Stimulated activated CD8-positive, alpha-beta memory T cell treated with anti-CD3 and anti-CD28 coated beads, Interleukin-15, amount 100 ng/mL, for 4 hours (primary cell): ENCODE measurements around the gene ST3GAL3.

ENCODE experiments used
- DNase-seq, 2 donors: peaks; one replicate each; pipeline ENCODE4 v3.0.0-alpha.2; 2020; ENCODE audit warnings: low read depth in 2 of 2

ST3GAL3 gene

DNA sequence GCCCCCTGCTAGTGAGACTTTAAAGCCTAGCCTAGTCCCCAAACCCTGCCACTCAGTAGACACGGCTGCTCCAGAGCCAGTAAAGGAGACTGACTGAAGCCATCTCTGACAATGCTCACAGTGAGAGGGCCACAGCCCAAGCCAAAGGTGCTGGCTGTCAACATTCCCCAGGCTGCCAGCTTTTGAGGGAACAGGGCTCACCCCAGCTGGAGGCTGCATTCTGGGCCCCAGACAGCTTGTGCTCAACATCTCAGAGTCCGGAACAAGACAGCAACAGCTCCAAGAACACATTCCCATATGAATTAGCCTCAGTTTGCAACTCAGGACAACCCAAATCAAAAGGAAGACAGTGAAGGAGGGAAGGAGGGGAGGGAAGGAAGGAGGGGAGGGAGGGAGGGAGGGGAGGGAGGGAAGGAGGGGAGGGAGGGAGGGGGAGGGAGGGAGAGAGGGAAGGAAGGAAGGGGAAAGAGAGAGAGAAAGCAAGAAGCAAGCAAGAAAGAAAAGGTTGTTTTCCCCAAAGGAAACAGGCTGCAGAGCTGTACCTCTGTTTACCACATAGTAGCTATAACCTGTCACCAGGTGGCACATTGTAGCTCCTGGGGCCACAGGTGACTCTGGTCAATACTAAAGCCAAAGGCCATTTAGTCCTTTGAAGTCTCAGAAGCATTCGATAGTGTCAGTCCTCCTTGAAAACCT, 231.7 kb downstream of the ST3GAL3 start:
- no peak for DNase-seq

DNA sequence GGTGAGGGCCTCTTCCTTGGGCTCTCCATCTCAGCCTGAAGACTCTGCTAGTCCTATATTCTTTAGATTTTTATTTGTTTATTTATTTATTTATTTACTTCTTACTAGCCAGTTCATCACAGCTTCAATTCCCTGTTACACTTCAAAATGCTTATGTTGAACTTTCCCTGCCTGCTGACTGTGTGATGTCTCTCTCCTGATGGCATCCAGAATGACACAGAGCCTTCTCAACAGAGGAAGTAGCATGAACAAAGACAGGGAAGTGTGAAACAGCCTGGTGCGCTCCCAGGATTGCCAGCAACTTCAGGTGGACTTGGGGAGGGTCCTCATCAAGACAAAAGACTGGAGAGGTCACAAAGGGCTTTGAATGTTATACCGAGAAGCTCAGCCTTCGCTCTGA, 235.1 kb downstream of the ST3GAL3 start:
- no peak for DNase-seq

DNA sequence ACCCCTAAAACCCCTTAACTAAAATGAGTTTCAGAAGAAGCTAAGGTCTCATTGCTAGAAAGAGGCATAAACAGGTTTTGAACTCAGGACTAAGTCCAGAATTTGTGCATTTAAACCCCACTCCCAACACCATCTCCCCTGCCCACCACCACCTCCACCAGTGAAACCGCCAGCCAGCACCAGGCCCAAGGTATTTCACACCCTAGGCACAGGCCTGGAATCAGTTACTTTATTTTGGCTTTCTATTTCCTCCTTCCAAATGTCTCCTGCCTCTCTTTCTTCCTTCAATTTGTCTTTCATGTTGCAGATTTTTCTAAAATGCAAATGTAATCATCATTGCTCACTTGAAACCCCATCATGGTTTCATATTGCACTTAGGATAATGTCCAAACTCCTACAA, 237.5 kb downstream of the ST3GAL3 start:
- no peak for DNase-seq

DNA sequence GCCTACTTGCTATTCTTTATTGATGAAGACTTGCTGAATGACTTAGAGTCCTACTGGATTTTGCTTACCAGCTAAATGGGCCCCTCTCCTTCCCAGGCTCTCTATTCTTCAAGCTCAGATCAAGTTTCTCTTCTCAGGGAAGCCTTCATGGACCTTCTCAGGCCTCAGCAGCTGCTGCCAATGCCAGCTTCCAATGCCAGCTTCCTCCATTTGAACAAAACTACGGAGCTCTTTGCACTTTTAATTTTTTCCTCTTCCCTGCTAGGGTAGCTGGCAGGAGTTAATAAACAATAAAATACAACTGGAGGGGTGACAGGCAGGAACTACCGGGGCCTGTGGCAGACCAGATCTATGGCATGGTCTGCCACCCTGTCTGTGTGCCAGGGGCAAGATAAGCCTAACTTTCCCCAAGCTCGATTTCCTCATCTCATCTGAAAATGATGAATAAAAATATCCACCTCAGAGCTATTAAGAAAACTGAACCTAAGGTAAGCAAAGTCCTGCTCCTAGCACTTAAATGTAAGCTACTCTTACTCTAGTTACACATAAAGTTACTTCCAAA, 238.4 kb downstream of the ST3GAL3 start:
- no peak for DNase-seq

DNA sequence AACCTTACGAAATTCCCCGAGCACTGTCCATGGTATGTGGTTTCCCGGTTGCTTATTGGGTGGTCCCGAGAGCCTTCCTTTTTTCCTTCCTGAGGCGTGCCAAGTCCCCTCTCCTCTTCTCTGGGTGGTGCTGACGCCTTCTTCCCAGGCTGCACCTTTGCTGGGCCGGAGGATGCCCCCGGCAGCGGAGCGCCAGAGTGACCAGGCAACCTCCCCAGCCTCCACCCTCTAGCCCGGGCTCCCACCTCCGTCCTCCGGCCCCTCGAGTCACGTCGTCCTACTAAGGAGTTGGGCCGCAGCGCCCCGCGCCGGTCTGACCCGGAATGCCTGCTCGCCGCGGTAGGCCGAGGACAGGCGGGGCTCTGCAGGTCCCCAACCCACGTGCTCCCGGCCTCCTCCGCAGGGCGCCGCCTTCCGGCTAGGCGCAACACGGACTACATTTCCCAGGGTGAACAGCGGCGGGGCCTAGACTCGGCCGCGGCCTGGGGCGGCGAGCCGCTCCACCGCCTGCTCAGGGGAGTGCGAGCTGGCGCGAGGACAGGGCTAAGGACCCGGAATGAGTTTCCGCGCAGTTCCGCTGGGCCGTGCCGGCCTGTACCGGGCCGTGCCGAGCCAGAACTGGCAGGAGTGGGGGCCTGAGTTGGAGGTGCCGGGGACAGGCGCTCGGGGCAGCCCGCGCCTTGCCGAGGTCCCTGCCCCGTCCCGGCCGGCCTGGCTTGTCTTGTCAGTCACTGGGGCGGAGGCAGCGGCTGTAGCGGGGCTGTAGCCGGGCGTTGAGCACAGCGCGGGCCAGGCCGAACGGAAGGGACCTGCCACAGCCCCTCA, 239.1 kb downstream of the ST3GAL3 start, which contains the start of gene IPO13:
Gene IPO13 (plus strand): TSS at position 715 of the 825 bp plus-strand sequence. CDS start 651 bp downstream, outside the sequence.
- peak; percentile 90 to 93 for DNase-seq

DNA sequence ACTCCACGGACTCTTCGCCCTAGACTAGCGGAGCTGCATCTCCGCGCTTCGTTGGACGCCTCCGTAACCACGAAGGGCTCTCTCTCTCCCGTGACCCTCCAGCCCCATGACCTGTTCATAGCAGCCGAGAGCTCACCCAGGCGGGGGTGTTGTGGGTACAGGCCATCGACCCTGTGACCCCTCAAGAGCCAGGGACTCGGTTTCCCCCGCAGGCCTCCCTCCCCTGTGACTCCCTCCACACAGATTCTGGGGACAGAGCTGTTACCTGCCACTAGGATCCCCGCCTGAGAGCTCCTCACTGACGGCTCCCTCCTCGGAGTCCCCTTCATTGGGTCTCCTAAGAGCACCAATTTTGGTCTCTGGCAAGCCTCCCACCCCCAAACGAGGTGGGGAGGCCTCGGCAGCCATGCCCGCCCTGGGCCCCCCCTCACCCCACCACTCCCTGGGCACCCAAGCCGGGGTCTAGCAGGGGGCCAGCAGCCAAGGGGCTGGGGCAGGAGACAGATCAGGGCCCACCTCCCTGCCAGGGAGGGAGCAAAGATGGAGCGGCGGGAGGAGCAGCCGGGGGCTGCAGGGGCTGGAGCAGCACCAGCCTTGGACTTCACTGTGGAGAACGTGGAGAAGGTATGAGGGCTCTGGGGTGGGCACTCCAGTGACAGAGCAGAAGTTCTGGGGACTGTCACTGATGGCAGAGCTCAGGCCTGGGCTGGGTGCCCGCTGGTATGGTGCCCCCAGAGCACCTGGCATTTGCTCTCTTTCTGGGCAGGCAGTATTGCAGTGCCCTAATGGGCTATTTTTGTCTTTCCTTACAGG, 239.9 kb downstream of the ST3GAL3 start:
- DNase-seq = no peak

DNA sequence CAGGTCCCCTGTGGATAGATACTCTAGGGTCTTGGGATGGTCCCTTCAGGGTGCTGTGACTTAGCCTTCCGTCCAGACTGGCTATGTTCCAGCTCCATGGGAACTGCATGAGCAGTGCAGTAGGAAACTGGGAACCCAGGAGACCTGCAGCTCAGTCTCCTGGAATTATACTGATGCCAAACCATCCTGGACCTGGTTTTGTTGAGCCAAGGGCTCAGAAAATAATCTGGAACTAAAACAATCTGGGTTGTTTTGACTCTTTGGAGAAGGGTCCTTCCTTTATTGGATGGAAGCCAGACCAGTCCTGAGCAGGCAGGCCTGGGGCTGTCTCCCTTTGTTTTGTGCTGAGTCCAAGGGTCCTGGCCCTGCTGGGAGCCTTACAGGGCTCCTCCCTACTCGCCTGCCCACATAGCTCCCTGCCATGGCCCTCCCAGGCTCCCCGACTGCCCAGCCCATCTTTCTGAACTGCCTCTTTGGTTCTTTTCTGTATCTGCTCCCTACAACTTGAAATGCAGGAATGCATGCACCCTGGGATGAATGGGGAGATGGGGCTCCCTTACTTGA, 240.6 kb downstream of the ST3GAL3 start:
- no peak for DNase-seq

DNA sequence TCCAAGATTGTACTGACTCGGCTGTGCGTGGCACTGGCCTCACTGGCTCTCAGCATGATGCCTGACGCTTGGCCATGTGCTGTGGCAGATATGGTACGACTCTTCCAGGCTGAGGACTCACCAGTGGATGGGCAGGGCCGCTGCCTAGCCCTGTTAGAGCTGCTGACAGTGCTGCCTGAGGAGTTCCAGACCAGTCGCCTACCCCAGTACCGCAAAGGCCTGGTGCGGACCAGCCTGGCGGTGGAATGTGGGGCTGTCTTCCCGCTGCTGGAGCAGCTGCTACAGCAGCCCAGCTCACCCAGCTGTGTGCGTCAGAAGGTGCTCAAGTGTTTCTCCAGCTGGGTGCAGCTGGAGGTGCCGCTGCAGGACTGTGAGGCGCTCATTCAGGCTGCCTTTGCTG, 242.3 kb downstream of the ST3GAL3 start:
- DNase-seq = no peak

DNA sequence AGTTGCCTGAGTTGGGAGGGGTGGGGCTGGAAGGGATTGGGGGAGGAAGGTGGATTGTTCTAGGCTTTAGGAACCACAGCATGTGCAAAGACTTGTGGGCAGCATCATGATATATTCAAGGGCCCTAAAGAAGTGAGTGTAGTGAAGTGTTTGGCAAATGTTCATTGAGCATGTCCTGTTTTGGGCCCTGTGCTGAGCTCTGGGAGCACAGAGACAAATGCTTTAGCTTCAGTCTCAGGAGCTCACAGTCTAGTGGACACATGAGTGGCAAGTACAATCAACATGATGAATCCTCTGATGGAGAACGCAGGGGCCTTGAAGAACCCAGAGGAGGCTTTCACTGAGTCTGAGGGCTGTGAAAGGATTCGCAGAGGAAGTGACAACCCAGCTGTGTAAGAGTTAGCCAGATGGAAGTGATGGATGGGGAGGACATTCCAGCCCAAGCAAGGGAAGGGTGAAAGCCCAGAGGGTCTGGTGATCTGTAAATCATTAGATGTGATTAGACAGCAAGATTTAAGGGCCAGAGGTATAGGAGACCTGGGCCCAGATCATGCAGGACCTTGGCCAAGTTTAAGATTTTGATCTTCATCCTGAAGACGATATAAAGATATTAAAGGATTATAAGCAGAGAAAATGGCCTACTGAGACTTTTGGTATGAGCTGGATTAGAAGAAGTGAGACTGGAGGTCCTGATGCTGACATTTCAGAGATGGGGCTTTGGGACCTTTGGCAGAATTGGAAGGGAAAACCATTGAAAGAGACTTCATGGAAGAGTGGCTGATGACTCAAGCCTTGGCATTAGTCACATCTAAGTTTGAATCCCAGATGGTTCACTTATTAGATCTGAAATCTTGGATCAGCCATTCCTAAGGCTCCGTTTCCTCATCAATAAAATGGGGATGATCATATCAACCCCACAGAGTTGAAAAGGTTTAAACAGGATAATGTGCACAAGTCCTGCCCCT, 244.0 kb downstream of the ST3GAL3 start:
- no peak for DNase-seq

DNA sequence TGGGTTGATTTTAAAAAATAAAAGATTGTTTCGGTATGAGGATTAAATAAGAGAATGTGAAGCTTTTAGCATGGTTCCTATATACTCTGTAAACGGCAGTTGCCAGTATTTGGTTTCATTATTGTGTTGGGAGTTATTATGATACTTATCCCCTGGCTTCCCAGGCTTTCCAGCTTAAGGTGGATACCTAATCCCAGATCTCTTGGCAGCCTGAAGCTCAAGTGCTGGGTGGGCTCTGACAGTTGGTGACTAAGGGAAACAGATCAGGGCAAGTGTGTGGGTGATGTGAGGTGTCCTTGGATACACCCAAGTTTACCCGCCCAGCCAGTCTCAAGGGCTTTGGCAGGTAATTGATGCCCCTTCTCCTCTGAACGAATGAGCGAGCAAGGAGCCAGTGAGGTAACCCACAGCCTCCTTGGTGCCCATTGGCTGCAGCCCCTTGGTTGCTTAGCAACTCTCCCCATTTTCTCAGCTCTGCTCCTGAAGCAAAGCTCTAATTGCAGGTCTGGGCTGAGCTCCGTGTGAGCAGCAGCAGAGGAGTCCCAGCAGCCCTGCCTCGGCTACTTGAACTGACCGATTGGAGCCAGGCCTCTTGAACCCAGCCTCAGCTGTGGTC, 245.5 kb downstream of the ST3GAL3 start:
- no peak for DNase-seq

DNA sequence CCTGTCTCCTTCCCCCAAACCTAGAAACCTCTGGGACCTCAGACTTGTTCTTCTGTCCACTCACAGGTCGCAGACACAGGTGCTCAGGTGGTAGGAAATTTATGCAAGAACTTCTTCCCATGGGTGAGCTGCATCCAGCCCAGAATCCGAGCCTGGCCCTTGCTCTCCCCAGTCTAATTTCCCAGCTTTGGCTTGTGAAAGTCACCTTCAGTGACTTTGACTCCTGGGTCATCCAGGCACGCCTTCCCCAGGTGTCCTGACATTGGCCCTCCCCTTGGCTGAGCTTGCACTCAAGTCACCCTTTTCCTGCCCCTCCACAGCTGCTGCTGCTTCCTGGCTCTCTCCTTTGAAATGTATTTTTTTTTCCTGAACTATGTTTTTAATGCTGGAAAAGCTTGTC, 246.0 kb downstream of the ST3GAL3 start:
- no peak for DNase-seq

DNA sequence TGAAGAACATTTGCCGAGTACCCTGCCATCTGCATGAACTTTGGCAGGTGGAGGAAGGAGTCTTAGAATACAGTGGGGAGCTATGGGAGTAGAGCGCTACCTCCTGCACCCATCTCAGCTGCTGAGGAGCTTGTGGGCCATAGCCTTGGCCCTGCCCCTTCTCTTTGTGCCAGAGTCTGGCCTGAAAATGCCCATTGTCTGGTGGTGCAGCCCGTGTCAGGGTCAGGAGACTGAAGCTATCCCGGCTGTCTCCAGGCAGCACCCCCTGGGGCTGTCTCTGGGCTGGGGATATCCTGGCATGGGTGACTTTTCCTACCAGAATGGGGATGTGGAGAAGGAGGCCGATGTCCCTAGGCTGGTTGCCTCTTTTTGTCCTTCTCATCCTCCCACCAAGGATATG, 246.7 kb downstream of the ST3GAL3 start:
- no peak for DNase-seq

DNA sequence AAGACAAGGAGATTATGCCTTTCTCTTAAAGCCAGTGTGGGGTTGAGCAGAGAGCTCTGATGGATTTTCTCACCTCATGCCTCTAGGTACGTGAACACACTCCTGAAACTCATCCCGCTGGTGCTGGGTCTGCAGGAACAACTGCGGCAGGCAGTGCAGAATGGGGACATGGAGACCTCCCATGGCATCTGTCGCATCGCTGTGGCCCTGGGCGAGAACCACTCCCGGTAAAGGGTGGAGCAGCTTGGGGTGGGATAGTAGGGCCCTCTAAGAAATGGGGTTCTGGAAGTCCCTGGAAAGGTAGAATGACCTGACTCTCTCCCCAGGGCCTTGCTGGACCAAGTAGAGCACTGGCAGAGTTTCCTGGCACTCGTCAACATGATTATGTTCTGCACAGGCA, 248.9 kb downstream of the ST3GAL3 start:
- DNase-seq = no peak

DNA sequence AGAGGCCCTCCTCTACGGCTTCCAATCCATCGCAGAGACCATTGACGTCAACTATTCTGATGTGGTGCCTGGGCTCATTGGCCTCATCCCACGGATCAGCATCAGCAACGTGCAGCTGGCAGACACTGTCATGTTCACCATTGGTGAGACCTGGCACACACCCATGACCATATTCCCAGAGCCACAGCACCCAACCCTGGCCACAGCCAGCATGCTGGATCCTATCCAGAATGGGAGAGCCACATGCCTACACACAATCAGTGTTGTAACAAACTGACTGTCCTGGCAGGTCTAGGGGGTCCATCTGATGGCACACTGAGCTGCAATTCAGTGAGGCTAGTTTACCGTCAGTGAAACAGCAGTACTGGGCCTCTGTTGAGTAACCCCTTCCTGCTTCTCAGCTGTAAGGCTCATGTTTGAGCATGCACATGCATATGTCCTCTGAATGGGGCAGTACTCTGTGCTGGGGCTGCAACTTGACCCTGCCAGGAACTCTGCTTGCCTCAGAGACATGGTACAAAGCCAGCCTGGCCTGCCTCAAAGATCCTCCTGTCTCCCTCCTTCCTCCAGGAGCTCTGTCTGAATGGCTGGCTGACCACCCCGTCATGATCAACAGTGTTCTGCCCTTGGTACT, 250.2 kb downstream of the ST3GAL3 start:
- no peak for DNase-seq

DNA sequence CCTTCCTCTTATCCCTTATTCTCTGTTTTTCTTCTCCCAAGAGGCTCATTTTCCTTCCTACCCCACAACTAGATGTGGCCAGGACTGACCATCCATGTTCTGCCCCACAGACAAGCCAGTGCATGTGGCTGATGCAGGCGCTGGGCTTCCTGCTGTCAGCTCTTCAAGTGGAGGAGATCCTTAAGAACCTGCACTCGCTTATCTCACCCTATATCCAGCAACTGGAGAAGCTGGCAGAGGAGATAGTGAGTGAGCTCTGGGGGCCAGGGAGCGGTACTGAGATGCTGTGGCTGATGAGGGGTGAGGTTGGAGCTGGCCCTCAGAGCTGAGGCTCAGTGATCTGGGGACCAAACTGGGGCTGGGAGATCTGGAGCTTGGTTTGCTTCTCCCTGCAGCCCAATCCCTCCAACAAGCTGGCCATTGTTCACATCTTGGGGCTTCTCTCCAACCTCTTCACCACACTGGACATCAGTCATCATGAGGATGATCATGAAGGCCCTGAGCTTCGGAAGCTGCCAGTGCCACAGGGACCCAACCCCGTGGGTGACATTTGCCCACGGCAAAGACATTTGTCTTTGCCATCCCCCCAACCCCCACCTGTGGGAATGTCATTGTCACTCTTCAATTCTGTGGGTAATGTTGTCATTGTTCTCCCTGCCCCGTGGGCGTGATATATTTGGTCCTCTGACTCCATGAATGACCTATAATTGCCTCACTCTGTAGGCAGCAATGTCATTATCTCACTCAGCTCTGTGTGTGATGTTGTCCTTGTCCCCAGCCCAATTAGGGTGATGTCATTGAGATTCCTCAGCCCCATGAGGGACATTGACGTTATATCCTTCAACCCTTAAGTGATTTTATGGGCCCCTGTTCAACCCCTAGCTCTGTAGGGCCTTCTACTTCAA, 251.3 kb downstream of the ST3GAL3 start:
- no peak for DNase-seq

DNA sequence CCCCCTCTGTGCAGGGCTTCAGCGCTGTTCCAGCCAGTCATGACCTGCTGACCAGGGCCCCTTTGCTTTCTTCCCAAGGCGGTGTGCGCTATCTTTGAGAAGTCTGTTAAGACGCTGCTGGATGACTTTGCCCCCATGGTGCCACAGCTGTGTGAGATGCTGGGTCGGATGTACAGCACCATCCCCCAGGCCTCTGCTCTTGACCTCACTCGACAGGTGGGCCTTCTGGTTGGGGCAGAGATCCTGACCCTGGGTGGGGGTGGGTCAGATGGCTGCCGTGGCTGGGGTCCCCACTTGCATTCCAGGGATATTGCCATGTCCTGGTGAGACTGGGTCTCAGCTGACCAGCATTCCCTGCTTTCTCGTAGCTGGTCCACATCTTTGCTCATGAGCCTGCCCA, 253.5 kb downstream of the ST3GAL3 start:
- DNase-seq = no peak

DNA sequence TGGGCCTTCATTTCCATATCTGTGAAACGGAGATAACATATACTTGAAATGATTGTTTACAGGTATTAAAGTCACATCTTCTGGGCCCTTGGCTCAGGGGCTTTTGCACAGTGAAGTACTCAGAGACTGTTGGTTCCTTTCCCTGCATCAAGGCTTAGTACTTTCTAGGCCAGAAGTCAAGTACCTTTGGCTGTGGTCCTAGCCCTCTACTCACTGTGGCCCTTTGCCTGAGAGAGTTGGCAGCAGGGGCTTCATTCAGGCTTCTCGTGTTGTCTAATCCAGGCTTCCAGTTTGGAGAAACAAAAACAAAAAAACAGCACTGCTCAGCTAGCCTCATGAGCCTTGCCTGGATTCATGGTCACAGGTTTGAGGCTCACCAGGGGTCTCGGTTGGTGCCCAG, 254.4 kb downstream of the ST3GAL3 start:
- DNase-seq = no peak

DNA sequence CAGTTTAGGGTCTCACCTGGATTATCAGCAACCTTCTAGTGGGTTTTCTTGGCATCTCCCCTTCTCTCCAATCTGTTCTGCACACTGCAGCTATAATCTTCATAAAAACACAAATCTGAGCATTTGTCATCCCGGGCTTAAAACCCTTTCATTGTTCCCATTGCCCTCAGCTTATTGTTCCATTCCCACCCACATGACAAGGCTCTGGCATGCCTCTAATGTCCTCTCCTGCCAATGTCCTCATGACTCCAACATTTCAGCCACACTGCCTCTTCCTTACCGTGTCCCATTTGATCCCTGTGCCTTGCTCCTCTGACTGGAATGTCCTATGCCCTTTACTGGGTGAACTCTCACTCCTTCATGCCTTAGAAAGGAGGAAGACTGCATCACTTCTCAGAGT, 255.0 kb downstream of the ST3GAL3 start:
- DNase-seq = no peak

DNA sequence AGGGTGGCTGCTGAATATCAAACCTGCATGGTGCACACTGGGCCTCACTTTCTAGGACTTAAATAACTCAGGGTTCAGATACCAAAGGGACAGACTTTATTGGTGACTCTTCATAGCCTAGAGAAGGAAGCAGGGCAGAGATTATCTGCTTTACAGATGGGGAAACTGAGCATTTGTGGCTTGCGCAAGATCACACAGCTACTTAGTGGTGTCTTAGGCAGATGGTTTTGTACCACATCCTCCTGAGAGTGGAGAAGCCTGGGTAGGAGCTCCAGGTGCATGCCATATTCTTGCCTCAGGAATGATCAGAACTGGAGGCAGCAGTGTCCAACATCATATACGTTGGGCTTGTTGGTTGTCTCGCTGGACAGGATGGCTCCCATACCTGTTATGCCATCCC, 255.7 kb downstream of the ST3GAL3 start:
- DNase-seq = no peak
